Kidney (tissue), 14 donors: ENCODE measurements around the gene APOC1. TPM values are rescaled to one million over a fixed set of nuclear protein-coding genes. Genes with fewer than 3 reads are reported as not detected.

Experiments used
- DNase-seq, 5 donors: peaks; one replicate each; pipeline ENCODE4 v3.0.0-alpha.2; 2013 to 2020
- FAIRE-seq: peaks from 2 replicates; lab custom pipeline; 2012; peaks lifted over from hg19 to GRCh38; lab: Jason Lieb, UNC
- H3K27ac ChIP-seq, 2 donors: one replicate each; pipeline ENCODE4 v1.7.0; 2013; ENCODE audit warnings: low read depth in 2 of 2, low read length in 2 of 2, inconsistent platforms in 1 of 2
- H3K27me3 ChIP-seq: one replicate; pipeline ENCODE4 v1.7.1; 2013; ENCODE audit warnings: low read length, inconsistent platforms; ENCODE audit not compliant: control insufficient read depth, insufficient read depth
- H3K36me3 ChIP-seq, 3 donors: one replicate each; pipeline versions ENCODE4 v1.7.0 to v1.7.1; 2013; ENCODE audit warnings: low read length in 3 of 3, control low read depth in 1 of 3, inconsistent platforms in 1 of 3; ENCODE audit not compliant: insufficient read depth in 3 of 3, control insufficient read depth in 2 of 3
- H3K4me1 ChIP-seq, 3 donors: one replicate each; pipeline versions ENCODE4 v1.7.0 to v1.7.1; 2013; ENCODE audit warnings: low read length in 3 of 3, inconsistent platforms in 1 of 3, low read depth in 1 of 3; ENCODE audit not compliant: control insufficient read depth in 2 of 3, insufficient read depth in 2 of 3
- H3K4me3 ChIP-seq, 3 donors: one replicate each; pipeline versions ENCODE4 v1.7.0 to v1.8.1; 2013; ENCODE audit warnings: low read length in 3 of 3, control low read depth in 1 of 3, inconsistent platforms in 1 of 3
- H3K9ac ChIP-seq, 3 donors: one replicate each; pipeline versions ENCODE4 v1.7.0 to v1.7.1; 2013; ENCODE audit warnings: low read length in 3 of 3, control low read depth in 1 of 3, inconsistent platforms in 1 of 3
- H3K9me3 ChIP-seq, 3 donors: one replicate each; pipeline versions ENCODE4 v1.7.0 to v1.7.1; 2013; ENCODE audit warnings: low read length in 3 of 3, control low read depth in 1 of 3, inconsistent platforms in 1 of 3; ENCODE audit not compliant: control insufficient read depth in 2 of 3, insufficient read depth in 1 of 3
- intact Hi-C: fragments of 100-400 bp; cut with DNase I; formaldehyde crosslinking; loops from one replicate; pipeline ENCODE4 v1.11.1; 2022
- polyA plus RNA-seq: library from polyadenylated mRNA; stranded (reverse); fragments of 350-450 nt; fragmentation: Illumina TruSeq; extraction: RNeasy Lipid Tissue Mini Kit (QIAGEN cat#74804); gene quantifications from one replicate; pipeline ENCODE4 v1.2.3, GENCODE V29; 2014; ENCODE audit warnings: low read depth, low replicate concordance; ENCODE audit not compliant: insufficient read depth
- total RNA-seq: library from RNA; stranded (reverse); fragmentation: NEBNext Ultra II Directional; extraction: Animal tissue kit (Norgen Biotek cat#: 25700); gene quantifications from one replicate; pipeline ENCODE4 v1.2.1, GENCODE V29; 2021
- TF ChIP-seq, protein P1 (sequence below): IDR thresholded peaks from 3 replicates; pipeline ENCODE4 v1.5.1; 2012; ENCODE audit warnings: mild to moderate bottlenecking, moderate library complexity, borderline replicate concordance; ENCODE audit not compliant: insufficient read depth; ENCODE audit errors: extremely low read depth
- donor health status: control.
- donor health status: control.
- donor health status: control.
- donor health status: control.
- donor health status: control.
- donor health status: DM: yes; HTN: yes; CAD: no.
- donor health status: Normal renal cell carcinoma (clear cell type).

The APOC1 gene
- total and polyA plus RNA-seq, 2 donors from 2014 or later: 11.8 to 16.7 TPM

- DNase-seq: no peak
- FAIRE-seq: no peak
- peaks cover 13 to 48% (median 40%) of the 10 kb centered on the region in 3 donors for H3K36me3 ChIP-seq
Observed at GRCh38 chr19:44872661-44873060, 41.7 kb upstream of the APOC1 start.

GRCh38 chr19:44874317-44874716, 40.1 kb upstream of the APOC1 start:
- H3K36me3 ChIP-seq: peaks cover 11 to 48% (median 40%) of the 10 kb centered on the region in 3 donors
- DNase-seq (no peak), FAIRE-seq (no peak)
- H3K4me1 ChIP-seq: no peaks in the 10 kb centered on the region
- H3K27me3 ChIP-seq: no peaks in the 10 kb centered on the region
- TF ChIP-seq, protein P1, sequence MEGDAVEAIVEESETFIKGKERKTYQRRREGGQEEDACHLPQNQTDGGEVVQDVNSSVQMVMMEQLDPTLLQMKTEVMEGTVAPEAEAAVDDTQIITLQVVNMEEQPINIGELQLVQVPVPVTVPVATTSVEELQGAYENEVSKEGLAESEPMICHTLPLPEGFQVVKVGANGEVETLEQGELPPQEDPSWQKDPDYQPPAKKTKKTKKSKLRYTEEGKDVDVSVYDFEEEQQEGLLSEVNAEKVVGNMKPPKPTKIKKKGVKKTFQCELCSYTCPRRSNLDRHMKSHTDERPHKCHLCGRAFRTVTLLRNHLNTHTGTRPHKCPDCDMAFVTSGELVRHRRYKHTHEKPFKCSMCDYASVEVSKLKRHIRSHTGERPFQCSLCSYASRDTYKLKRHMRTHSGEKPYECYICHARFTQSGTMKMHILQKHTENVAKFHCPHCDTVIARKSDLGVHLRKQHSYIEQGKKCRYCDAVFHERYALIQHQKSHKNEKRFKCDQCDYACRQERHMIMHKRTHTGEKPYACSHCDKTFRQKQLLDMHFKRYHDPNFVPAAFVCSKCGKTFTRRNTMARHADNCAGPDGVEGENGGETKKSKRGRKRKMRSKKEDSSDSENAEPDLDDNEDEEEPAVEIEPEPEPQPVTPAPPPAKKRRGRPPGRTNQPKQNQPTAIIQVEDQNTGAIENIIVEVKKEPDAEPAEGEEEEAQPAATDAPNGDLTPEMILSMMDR: no peak
- intact Hi-C loops: no loop called here
- no peak overlapping the region for H3K27ac ChIP-seq
- H3K9me3 ChIP-seq: no peaks in the 10 kb centered on the region
- H3K4me3 ChIP-seq: no peak overlapping the region
- H3K9ac ChIP-seq: no peak overlapping the region

More at GRCh38 chr19:44872661-44873060, 41.7 kb upstream of the APOC1 start:
- H3K9me3 ChIP-seq: no peaks in the 10 kb centered on the region
- no peak overlapping the region for H3K4me3 ChIP-seq
- no peaks in the 10 kb centered on the region for H3K4me1 ChIP-seq
- no peak overlapping the region for H3K27ac ChIP-seq
- no peaks in the 10 kb centered on the region for H3K27me3 ChIP-seq
- TF ChIP-seq, protein P1: no peak
- H3K9ac ChIP-seq: no peak overlapping the region
- intact Hi-C loops: no loop called here

DNA sequence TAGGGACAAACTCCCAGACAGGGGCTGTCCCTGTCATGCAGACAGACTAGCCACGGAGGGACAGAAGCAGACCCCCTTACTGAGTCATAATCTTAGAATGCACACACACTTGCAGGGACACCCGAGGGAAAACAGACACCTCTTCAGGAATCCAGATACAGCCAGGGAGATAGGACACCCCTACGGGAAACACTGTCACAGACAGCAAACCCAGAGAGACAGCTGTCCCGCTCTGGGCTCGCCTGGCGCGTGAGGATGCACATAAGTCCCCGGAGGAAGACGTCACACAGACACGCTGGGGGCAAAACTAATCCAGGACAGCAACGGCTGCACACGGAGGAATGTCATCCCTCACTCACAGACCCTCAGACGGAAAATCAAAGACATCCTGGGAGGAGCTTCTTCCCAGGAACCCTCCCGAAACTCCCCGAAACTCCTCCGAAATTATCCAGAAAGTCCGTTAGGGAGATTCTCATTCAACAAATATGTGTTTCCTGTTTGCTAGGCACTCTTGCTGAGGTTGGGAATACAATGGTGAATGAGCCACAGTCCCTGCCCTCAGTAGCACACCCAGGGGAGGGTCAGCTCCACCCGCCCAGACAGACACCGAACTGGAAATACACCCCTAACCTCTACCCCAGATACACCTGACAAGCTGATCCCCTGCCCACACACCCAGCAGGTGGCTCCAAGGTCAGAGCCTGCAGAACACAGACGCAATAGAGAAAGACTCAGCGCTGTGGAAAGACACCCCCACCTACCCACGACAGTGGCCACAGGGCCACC, 38.5 kb upstream of the APOC1 start:
- H3K27me3 ChIP-seq: no peaks in the 10 kb centered on the region
- peaks cover 0 to 2% (median 0%) of the 10 kb centered on the region in 3 donors for H3K4me1 ChIP-seq
- H3K4me3 ChIP-seq: no peak overlapping the region
- H3K9ac ChIP-seq: no peak overlapping the region
- peaks cover 11 to 48% (median 40%) of the 10 kb centered on the region in 3 donors for H3K36me3 ChIP-seq
- no peak overlapping the region for H3K27ac ChIP-seq
- FAIRE-seq: no peak
- TF ChIP-seq, protein P1: no peak
- DNase-seq: no peak
- intact Hi-C loops: no loop called here
- H3K9me3 ChIP-seq: no peaks in the 10 kb centered on the region
